ENCODE data around the gene CDKN1B.

Gene CDKN1B

GRCh38 chr12:12718853-12719252 is 1.7 kb downstream of the CDKN1B start:
- no peak for DNase-seq
- H3K4me3 ChIP-seq (ENCODE audit: low read depth, low read length) = peak overlapping the region; percentile 93
- H3K27ac ChIP-seq = peak overlapping the region; percentile 90
- in situ Hi-C loops (cut with HindIII; ENCODE audit: low pct_ligation_motif_present, low sequenced_read_pairs) = no loop called here
- H3K27me3 ChIP-seq (replicated peaks) = no peaks in the 10 kb centered on the region
- peaks cover 21% of the 10 kb centered on the region for H3K36me3 ChIP-seq (replicated peaks)
- TF ChIP-seq, protein P1, sequence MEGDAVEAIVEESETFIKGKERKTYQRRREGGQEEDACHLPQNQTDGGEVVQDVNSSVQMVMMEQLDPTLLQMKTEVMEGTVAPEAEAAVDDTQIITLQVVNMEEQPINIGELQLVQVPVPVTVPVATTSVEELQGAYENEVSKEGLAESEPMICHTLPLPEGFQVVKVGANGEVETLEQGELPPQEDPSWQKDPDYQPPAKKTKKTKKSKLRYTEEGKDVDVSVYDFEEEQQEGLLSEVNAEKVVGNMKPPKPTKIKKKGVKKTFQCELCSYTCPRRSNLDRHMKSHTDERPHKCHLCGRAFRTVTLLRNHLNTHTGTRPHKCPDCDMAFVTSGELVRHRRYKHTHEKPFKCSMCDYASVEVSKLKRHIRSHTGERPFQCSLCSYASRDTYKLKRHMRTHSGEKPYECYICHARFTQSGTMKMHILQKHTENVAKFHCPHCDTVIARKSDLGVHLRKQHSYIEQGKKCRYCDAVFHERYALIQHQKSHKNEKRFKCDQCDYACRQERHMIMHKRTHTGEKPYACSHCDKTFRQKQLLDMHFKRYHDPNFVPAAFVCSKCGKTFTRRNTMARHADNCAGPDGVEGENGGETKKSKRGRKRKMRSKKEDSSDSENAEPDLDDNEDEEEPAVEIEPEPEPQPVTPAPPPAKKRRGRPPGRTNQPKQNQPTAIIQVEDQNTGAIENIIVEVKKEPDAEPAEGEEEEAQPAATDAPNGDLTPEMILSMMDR (IDR thresholded peaks at IDR 0.05; ENCODE audit: low read depth, low read length, missing control alignments) = no peak

DNA sequence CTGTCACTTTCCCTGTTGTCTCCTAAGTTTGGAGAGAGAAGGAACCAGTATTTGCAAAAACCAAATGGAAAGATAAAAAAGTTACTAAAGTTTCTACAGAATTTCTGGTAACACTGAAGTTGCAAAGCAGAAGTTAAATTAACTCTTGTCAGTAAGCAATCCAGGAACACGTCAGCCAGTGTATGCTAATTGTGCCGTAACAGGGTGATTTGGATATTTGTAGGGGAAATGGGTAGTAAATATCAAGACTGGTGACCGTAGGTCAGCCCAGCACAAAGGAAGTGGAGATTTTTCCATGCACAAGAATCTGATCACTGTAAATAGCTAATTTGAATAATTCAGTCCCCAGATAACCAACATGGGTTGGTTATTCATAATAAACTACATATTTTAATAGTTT is 2.3 kb downstream of the CDKN1B start:
- TF ChIP-seq, protein P1 (IDR thresholded peaks at IDR 0.05; ENCODE audit: low read depth, low read length, missing control alignments) = no peak
- Histone ChIP-seq H3K27ac (peak overlapping the region; percentile 90), H3K4me3 (ENCODE audit: low read depth, low read length) (peak overlapping the region; percentile 93), H3K36me3 (replicated peaks) (peaks cover 21% of the 10 kb centered on the region), H3K27me3 (replicated peaks) (no peaks in the 10 kb centered on the region)
- no peak for DNase-seq
- in situ Hi-C loops (cut with HindIII; ENCODE audit: low pct_ligation_motif_present, low sequenced_read_pairs) = no loop called here

GRCh38 chr12:12720052-12720451 is 2.9 kb downstream of the CDKN1B start:
- DNase-seq = no peak
- Histone ChIP-seq H3K27me3 (replicated peaks) (no peaks in the 10 kb centered on the region), H3K36me3 (replicated peaks) (peaks cover 21% of the 10 kb centered on the region), H3K27ac (peak overlapping the region; percentile 90), H3K4me3 (ENCODE audit: low read depth, low read length) (peak overlapping the region; percentile 93)
- in situ Hi-C loops (cut with HindIII; ENCODE audit: low pct_ligation_motif_present, low sequenced_read_pairs) = no loop called here
- TF ChIP-seq, protein P1 (IDR thresholded peaks at IDR 0.05; ENCODE audit: low read depth, low read length, missing control alignments) = no peak

DNA sequence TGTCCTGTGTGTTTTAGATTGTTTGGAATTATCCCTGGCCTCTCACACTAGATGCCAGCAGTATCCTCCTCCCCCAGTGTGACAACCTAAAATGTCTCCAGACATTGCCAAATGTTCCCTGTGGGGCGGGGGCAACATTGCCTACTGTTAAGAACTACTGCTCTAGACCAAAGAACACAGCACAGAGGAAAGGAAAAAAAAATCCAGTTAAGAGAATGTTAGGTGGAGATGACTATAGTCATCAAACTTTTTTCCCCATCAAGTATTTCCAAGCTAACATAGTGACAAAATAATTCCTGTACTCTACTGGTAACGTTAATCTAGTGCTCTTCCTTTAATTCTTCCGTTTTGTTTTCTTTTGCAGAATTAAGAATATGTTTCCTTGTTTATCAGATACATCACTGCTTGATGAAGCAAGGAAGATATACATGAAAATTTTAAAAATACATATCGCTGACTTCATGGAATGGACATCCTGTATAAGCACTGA is 3.5 kb downstream of the CDKN1B start:
- in situ Hi-C loops (cut with HindIII; ENCODE audit: low pct_ligation_motif_present, low sequenced_read_pairs) = no loop called here
- Histone ChIP-seq H3K27ac (peak overlapping the region; percentile 90), H3K27me3 (replicated peaks) (no peaks in the 10 kb centered on the region), H3K4me3 (ENCODE audit: low read depth, low read length) (peak overlapping the region; percentile 27), H3K36me3 (replicated peaks) (peaks cover 21% of the 10 kb centered on the region)
- no peak for DNase-seq
- TF ChIP-seq, protein P1 (IDR thresholded peaks at IDR 0.05; ENCODE audit: low read depth, low read length, missing control alignments) = no peak

GRCh38 chr12:12721176-12721751 is 4.1 kb downstream of the CDKN1B start:
- peak overlapping the region; percentile 90 for H3K27ac ChIP-seq
- peak overlapping the region; percentile 9 for H3K4me3 ChIP-seq (ENCODE audit: low read depth, low read length)
- peaks cover 21% of the 10 kb centered on the region for H3K36me3 ChIP-seq (replicated peaks)
- DNase-seq = no peak
- TF ChIP-seq, protein P1 (IDR thresholded peaks at IDR 0.05; ENCODE audit: low read depth, low read length, missing control alignments) = no peak
- no peaks in the 10 kb centered on the region for H3K27me3 ChIP-seq (replicated peaks)
- in situ Hi-C loops (cut with HindIII; ENCODE audit: low pct_ligation_motif_present, low sequenced_read_pairs) = no loop called here

Data from brain microvascular endothelial cell (primary cell).